ENCODE measurements around the gene PITX3. TPM values are rescaled to one million over a fixed set of nuclear protein-coding genes. Genes with fewer than 3 reads are reported as not detected.

PITX3 gene
- polyA plus RNA-seq, 1 donor from 2014 or later = not detected

GRCh38 chr10:102226542-102226870, 14.8 kb downstream of the PITX3 start:
- peak overlapping the region; percentile 59 for H3K4me3 ChIP-seq (ENCODE audit: low read length)

More at GRCh38 chr10:102226542-102226870, 14.8 kb downstream of the PITX3 start:
- Histone ChIP-seq H3K79me2 (replicated peaks; ENCODE audit: insufficient read depth, low read length) (no peaks in the 10 kb centered on the region), H3F3A (ENCODE audit: insufficient read depth, low read length, poor library complexity, severe bottlenecking) (no peaks in the 10 kb centered on the region), H2AFZ (ENCODE audit: low read depth, low read length) (no peak overlapping the region), H4K20me1 (ENCODE audit: insufficient read depth) (no peaks in the 10 kb centered on the region), H3K9ac (ENCODE audit: low read length) (no peak overlapping the region), H3K9me2 (ENCODE audit: insufficient read depth, low read length) (no peaks in the 10 kb centered on the region), H3K27ac (ENCODE audit: low read length) (no peak overlapping the region), H3K36me3 (ENCODE audit: insufficient read depth, low read length) (no peaks in the 10 kb centered on the region), H3K4me2 (ENCODE audit: low read length) (no peak overlapping the region), H3K27me3 (ENCODE audit: insufficient read depth, low read depth, low read length) (peaks cover 62% of the 10 kb centered on the region), H3K9me3 (ENCODE audit: low read length) (no peaks in the 10 kb centered on the region)
- TF ChIP-seq REST (IDR thresholded peaks at IDR 0.05; ENCODE audit: borderline replicate concordance) (no peak), MXI1 (conservative IDR thresholded peaks at IDR 0.05; ENCODE audit: poor library complexity, severe bottlenecking) (no peak), TAF1 (IDR thresholded peaks at IDR 0.05; ENCODE audit: low read depth) (no peak), EZH2 (IDR thresholded peaks at IDR 0.05; ENCODE audit: borderline replicate concordance, insufficient read depth, low read length, poor library complexity, severe bottlenecking) (no peak), SMC3 (conservative IDR thresholded peaks at IDR 0.05; ENCODE audit: poor library complexity) (no peak), POLR2AphosphoS5 (IDR thresholded peaks at IDR 0.05) (no peak), CTCF (IDR thresholded peaks at IDR 0.05; ENCODE audit: poor library complexity, severe bottlenecking) (no peak), EP300 (conservative IDR thresholded peaks at IDR 0.05; ENCODE audit: poor library complexity, severe bottlenecking) (no peak), RAD21 (conservative IDR thresholded peaks at IDR 0.05) (no peak)
